Cerebellar nuclear complex (tissue), 1 donor: Measurements from ENCODE around the gene PHLPP1.

ENCODE experiments used
- DNase-seq, 2 experiments: peaks; one replicate each; lab custom pipeline; 2025; lab: John Stamatoyannopoulos, UW

Gene PHLPP1

GRCh38 chr18:62744076-62744968 lies 29.0 kb downstream of the PHLPP1 start:
- DNase-seq = no peak

- DNase-seq = no peak
Observed at GRCh38 chr18:62745089-62745751, 29.9 kb downstream of the PHLPP1 start.

GRCh38 chr18:62749389-62749788 lies 34.0 kb downstream of the PHLPP1 start:
- no peak for DNase-seq

GRCh38 chr18:62751341-62751821 lies 36.0 kb downstream of the PHLPP1 start:
- DNase-seq = no peak

- no peak for DNase-seq
Observed at GRCh38 chr18:62751977-62752376, 36.6 kb downstream of the PHLPP1 start.

- no peak for DNase-seq
Observed at GRCh38 chr18:62754026-62754425, 38.7 kb downstream of the PHLPP1 start.

GRCh38 chr18:62755454-62755853 lies 40.1 kb downstream of the PHLPP1 start:
- DNase-seq = no peak

GRCh38 chr18:62755946-62756345 lies 40.6 kb downstream of the PHLPP1 start:
- no peak for DNase-seq

GRCh38 chr18:62757399-62758010 lies 42.2 kb downstream of the PHLPP1 start:
- DNase-seq = no peak

GRCh38 chr18:62758591-62758990 lies 43.2 kb downstream of the PHLPP1 start:
- DNase-seq = no peak

- DNase-seq = no peak
Observed at GRCh38 chr18:62759704-62760402, 44.5 kb downstream of the PHLPP1 start.

GRCh38 chr18:62760403-62760734 lies 45.0 kb downstream of the PHLPP1 start:
- DNase-seq = no peak

GRCh38 chr18:62763101-62763521 lies 47.8 kb downstream of the PHLPP1 start:
- DNase-seq = no peak

GRCh38 chr18:62766266-62766665 lies 50.9 kb downstream of the PHLPP1 start:
- DNase-seq = no peak

- no peak for DNase-seq
Observed at GRCh38 chr18:62767321-62767720, 52.0 kb downstream of the PHLPP1 start.

- no peak for DNase-seq
Observed at GRCh38 chr18:62767836-62768557, 52.7 kb downstream of the PHLPP1 start.

GRCh38 chr18:62768558-62768943 lies 53.2 kb downstream of the PHLPP1 start:
- no peak for DNase-seq

- no peak for DNase-seq
Observed at GRCh38 chr18:62769216-62769615, 53.9 kb downstream of the PHLPP1 start.

GRCh38 chr18:62771494-62772270 lies 56.3 kb downstream of the PHLPP1 start:
- no peak for DNase-seq

GRCh38 chr18:62772860-62773584 lies 57.7 kb downstream of the PHLPP1 start:
- no peak for DNase-seq
